Common myeloid progenitor, CD34-positive (primary cell): Measurements from ENCODE around the gene FLAD1.
A peak's percentile ranks its signal among the peaks of the same experiment; 100 is the strongest.

Experiments
- CTCF ChIA-PET: fragments of 350-600 bp; sonication (Branson Sonifier 250); formaldehyde crosslinking; loops from one replicate; lab custom pipeline; 2021; ENCODE audit warnings: antibody characterized with exemption; lab: Charles Lee
- POLR2A ChIA-PET: fragments of 350-600 bp; sonication (Branson Sonifier 250); formaldehyde crosslinking; loops from one replicate; lab custom pipeline; 2021; ENCODE audit warnings: antibody characterized with exemption; lab: Charles Lee
- DNase-seq, 3 donors: peaks; one replicate each; pipeline versions ENCODE4 v3.0.0 to v3.0.0-alpha.2; 2013
- H3K27ac ChIP-seq, 2 experiments: 1 replicate in 1 of 2; 2 replicates in 1 of 2; pipeline ENCODE4 v1.7.0; 2013; ENCODE audit warnings: inconsistent platforms in 2 of 2, low read length in 2 of 2, mild to moderate bottlenecking in 2 of 2, low read depth in 1 of 2, moderate library complexity in 1 of 2; ENCODE audit not compliant: severe bottlenecking in 2 of 2, insufficient read depth in 1 of 2, poor library complexity in 1 of 2
- H3K27me3 ChIP-seq, 5 experiments: replicated peaks in 2 of 5; 1 replicate in 3 of 5; 2 replicates in 2 of 5; pipeline versions ENCODE4 v1.6.1 to v1.7.0; 2013; ENCODE audit warnings: low read length in 4 of 5, mild to moderate bottlenecking in 2 of 5, moderate library complexity in 2 of 5, inconsistent platforms in 1 of 5; ENCODE audit not compliant: insufficient read depth in 5 of 5, control insufficient read depth in 4 of 5
- H3K36me3 ChIP-seq, 4 experiments: 1 replicate in 2 of 4; 2 replicates in 2 of 4; pipeline versions ENCODE4 v1.6.1 to v1.7.0; 2013; ENCODE audit warnings: low read length in 3 of 4, control low read depth in 1 of 4, mild to moderate bottlenecking in 1 of 4; ENCODE audit not compliant: control insufficient read depth in 4 of 4, insufficient read depth in 4 of 4
- H3K4me1 ChIP-seq, 4 experiments: 1 replicate in 3 of 4; 2 replicates in 1 of 4; pipeline versions ENCODE4 v1.6.1 to v1.7.1; 2013; ENCODE audit warnings: low read length in 3 of 4, mild to moderate bottlenecking in 3 of 4, control low read depth in 1 of 4, inconsistent platforms in 1 of 4, moderate library complexity in 1 of 4; ENCODE audit not compliant: control insufficient read depth in 4 of 4, insufficient read depth in 4 of 4; ENCODE audit errors: control extremely low read depth in 1 of 4
- H3K4me3 ChIP-seq, 7 experiments: 1 replicate in 4 of 7; 2 replicates in 3 of 7; pipeline versions ENCODE4 v1.5.1 to v1.7.0; 2013; ENCODE audit warnings: mild to moderate bottlenecking in 7 of 7, low read length in 6 of 7, moderate library complexity in 6 of 7, inconsistent platforms in 2 of 7, low read depth in 2 of 7, control low read depth in 1 of 7; ENCODE audit not compliant: insufficient read depth in 4 of 7, control insufficient read depth in 1 of 7; ENCODE audit errors: extremely low read depth in 1 of 7
- H3K9me3 ChIP-seq, 5 experiments: 1 replicate in 4 of 5; 2 replicates in 1 of 5; pipeline versions ENCODE4 v1.6.1 to v1.7.1; 2013; ENCODE audit warnings: low read length in 4 of 5, mild to moderate bottlenecking in 2 of 5, inconsistent platforms in 1 of 5, low read depth in 1 of 5, moderate library complexity in 1 of 5; ENCODE audit not compliant: control insufficient read depth in 4 of 5, insufficient read depth in 2 of 5; ENCODE audit errors: control extremely low read depth in 1 of 5
- WGBS: methylation state at CpG from one replicate; pipeline ENCODE4 v1.1.5; 2013; ENCODE audit not compliant: insufficient coverage; 5-methylcytosine and 5-hydroxymethylcytosine counted together

Gene FLAD1

GRCh38 chr1:154972213-154972516, 11.0 kb upstream of the FLAD1 start:
- peaks cover 20 to 66% (median 58%) of the 10 kb centered on the region in 4 experiments for H3K4me1 ChIP-seq

GRCh38 chr1:154972517-154973343, 10.4 kb upstream of the FLAD1 start:
- 88% methylated on average over 11 of the region's 18 CpGs for WGBS
- H3K4me1 ChIP-seq = peaks cover 25 to 72% (median 63%) of the 10 kb centered on the region in 4 experiments
- no peak for DNase-seq

More at GRCh38 chr1:154972213-154972516, 11.0 kb upstream of the FLAD1 start:
- no CpG with 5 or more reads among the region's 3 CpGs for WGBS
- ChIA-PET POLR2A (no interaction called here), CTCF (interaction anchor here (1.2 to 20.2 kb wide), 7 partner anchors 11 to 80 kb away, joined by 3 to 320 read pairs (median 5); partner anchors contain the start of genes LENEP, PYGO2 and ZBTB7B)
- no peaks in the 10 kb centered on the region for H3K27me3 ChIP-seq
- H3K4me3 ChIP-seq = no peak overlapping the region
- no peak for DNase-seq
- peaks cover 2 to 16% (median 11%) of the 10 kb centered on the region in 4 experiments for H3K36me3 ChIP-seq
- H3K27ac ChIP-seq = no peak overlapping the region
- no peaks in the 10 kb centered on the region for H3K9me3 ChIP-seq

GRCh38 chr1:154973344-154974101, 9.6 kb upstream of the FLAD1 start:
- H3K36me3 ChIP-seq = peaks cover 0 to 7% (median 1%) of the 10 kb centered on the region in 4 experiments
- WGBS = under 1% methylated on average over 24 of the region's 37 CpGs
- H3K27me3 ChIP-seq = no peaks in the 10 kb centered on the region
- ChIA-PET POLR2A (interaction anchor here (0.9 to 1.7 kb wide), 4 partner anchors 9 to 26 kb away, joined by 3 to 6 read pairs (median 4); partner anchors contain the start of genes FLAD1 and PYGO2), CTCF (interaction anchor here (0.9 to 20.2 kb wide), 8 partner anchors 9 to 44 kb away, joined by 3 to 320 read pairs (median 4); partner anchors contain the start of genes FLAD1, LENEP, PMVK and ZBTB7B)
- H3K4me1 ChIP-seq = peaks cover 32 to 78% (median 71%) of the 10 kb centered on the region in 4 experiments
- peak overlapping the region; percentile 64 to 93 (median 89) for H3K4me3 ChIP-seq
- no peaks in the 10 kb centered on the region for H3K9me3 ChIP-seq
- peak; percentile 97 to 98 (median 98) for DNase-seq
- peak overlapping the region; percentile 95 to 98 for H3K27ac ChIP-seq

More at GRCh38 chr1:154972517-154973343, 10.4 kb upstream of the FLAD1 start:
- Histone ChIP-seq H3K27ac (peak overlapping the region in 1 of 2 experiments; percentile 98), H3K9me3 (no peaks in the 10 kb centered on the region), H3K4me3 (peak overlapping the region in 3 of 7 experiments; percentile 89 to 93 (median 89)), H3K27me3 (no peaks in the 10 kb centered on the region), H3K36me3 (peaks cover 0 to 11% (median 7%) of the 10 kb centered on the region in 4 experiments)
- POLR2A ChIA-PET = interaction anchor here (1.7 kb wide), 1 partner anchor 27 kb away, joined by 6 read pairs; no protein-coding TSS in a partner anchor
- CTCF ChIA-PET = interaction anchor here (1.0 to 20.2 kb wide), 10 partner anchors 8 to 72 kb away, joined by 3 to 320 read pairs (median 6); partner anchors contain the start of genes FLAD1, LENEP, PMVK and PYGO2

GRCh38 chr1:154974102-154974807, 8.9 kb upstream of the FLAD1 start, which contains the start of gene CKS1B:
Gene CKS1B, plus strand, starts transcription at chr1:154974681. Its CDS starts 65 bp downstream, at chr1:154974746.
- CTCF ChIA-PET = interaction anchor here (0.9 to 20.2 kb wide), 9 partner anchors 10 to 111 kb away, joined by 3 to 320 read pairs (median 4); partner anchors contain the start of genes FLAD1, LENEP, PMVK and ZBTB7B

GRCh38 chr1:154974808-154975408, 8.2 kb upstream of the FLAD1 start:
- Histone ChIP-seq H3K4me1 (peaks cover 32 to 70% (median 67%) of the 10 kb centered on the region in 4 experiments), H3K4me3 (peak overlapping the region; percentile 64 to 97 (median 89)), H3K27me3 (no peaks in the 10 kb centered on the region), H3K27ac (peak overlapping the region; percentile 91 to 98), H3K36me3 (peaks cover 0 to 12% (median 4%) of the 10 kb centered on the region in 4 experiments), H3K9me3 (no peaks in the 10 kb centered on the region)
- ChIA-PET POLR2A (interaction anchor here (0.8 to 1.5 kb wide), 2 partner anchors 14 to 20 kb away, joined by 3 to 5 read pairs; partner anchors contain the start of gene PYGO2), CTCF (interaction anchor here (1.4 to 20.2 kb wide), 5 partner anchors 9 to 110 kb away, joined by 3 to 320 read pairs (median 6); partner anchors contain the start of genes FLAD1, LENEP and ZBTB7B)
- peak; percentile 94 to 97 (median 96) for DNase-seq
- 0% methylated on average over 29 of the region's 30 CpGs for WGBS

More at GRCh38 chr1:154974102-154974807, 8.9 kb upstream of the FLAD1 start, which contains the start of gene CKS1B:
- Histone ChIP-seq H3K27ac (peak within 1 kb of the TSS; percentile 95 to 98), H3K4me3 (peak within 1 kb of the TSS; percentile 64 to 97 (median 89)), H3K36me3 (peaks cover 0 to 7% (median under 1%) of the 10 kb centered on the region in 4 experiments), H3K27me3 (no peaks in the 10 kb centered on the region), H3K9me3 (no peaks in the 10 kb centered on the region), H3K4me1 (peaks cover 32 to 73% (median 72%) of the 10 kb centered on the region in 4 experiments)
- POLR2A ChIA-PET = interaction anchor here (0.8 to 1.7 kb wide), 5 partner anchors 9 to 26 kb away, joined by 3 to 6 read pairs (median 4); partner anchors contain the start of genes FLAD1 and PYGO2
- DNase-seq = peak; percentile 99 to 100 (median 100)
- WGBS = 0% methylated on average over 42 of the region's 47 CpGs
